ENCODE data around the gene KLHDC8A. TPM values are rescaled to one million over a fixed set of nuclear protein-coding genes. Genes with fewer than 3 reads are reported as not detected.

Gene KLHDC8A
- total and polyA plus RNA-seq, 9 of the 15 experiments (the other 6 are each of a cell fraction or from before 2014, with no cell fraction given), result 0.01 to 0.54 (median 0.04) TPM; not detected in 6

GRCh38 chr1:205325334-205325884 is 31.3 kb downstream of the KLHDC8A start (continued):
- TF ChIP-seq NR3C1 (CRISPR knock-in tag; IDR thresholded peaks at IDR 0.05) (no peak), EP400 (IDR thresholded peaks at IDR 0.05) (no peak), CHD1 (IDR thresholded peaks at IDR 0.05; ENCODE audit: low read length) (no peak), CEBPB (tag; IDR thresholded peaks at IDR 0.05) (peak; percentile 7; the same call in 1 of the 2 replicates), CGGBP1 (CRISPR knock-in tag; IDR thresholded peaks at IDR 0.05) (no peak), PYGO2 (tag; IDR thresholded peaks at IDR 0.05) (no peak)
- TF ChIP-seq, protein P1, sequence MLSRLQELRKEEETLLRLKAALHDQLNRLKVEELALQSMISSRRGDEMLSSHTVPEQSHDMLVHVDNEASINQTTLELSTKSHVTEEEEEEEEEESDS (CRISPR knock-in tag; IDR thresholded peaks at IDR 0.05), result no peak
- TF ChIP-seq, protein P2, sequence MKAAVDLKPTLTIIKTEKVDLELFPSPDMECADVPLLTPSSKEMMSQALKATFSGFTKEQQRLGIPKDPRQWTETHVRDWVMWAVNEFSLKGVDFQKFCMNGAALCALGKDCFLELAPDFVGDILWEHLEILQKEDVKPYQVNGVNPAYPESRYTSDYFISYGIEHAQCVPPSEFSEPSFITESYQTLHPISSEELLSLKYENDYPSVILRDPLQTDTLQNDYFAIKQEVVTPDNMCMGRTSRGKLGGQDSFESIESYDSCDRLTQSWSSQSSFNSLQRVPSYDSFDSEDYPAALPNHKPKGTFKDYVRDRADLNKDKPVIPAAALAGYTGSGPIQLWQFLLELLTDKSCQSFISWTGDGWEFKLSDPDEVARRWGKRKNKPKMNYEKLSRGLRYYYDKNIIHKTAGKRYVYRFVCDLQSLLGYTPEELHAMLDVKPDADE (conservative IDR thresholded peaks at IDR 0.05; ENCODE audit: control insufficient read depth, low read depth, low read length), result no peak

DNA sequence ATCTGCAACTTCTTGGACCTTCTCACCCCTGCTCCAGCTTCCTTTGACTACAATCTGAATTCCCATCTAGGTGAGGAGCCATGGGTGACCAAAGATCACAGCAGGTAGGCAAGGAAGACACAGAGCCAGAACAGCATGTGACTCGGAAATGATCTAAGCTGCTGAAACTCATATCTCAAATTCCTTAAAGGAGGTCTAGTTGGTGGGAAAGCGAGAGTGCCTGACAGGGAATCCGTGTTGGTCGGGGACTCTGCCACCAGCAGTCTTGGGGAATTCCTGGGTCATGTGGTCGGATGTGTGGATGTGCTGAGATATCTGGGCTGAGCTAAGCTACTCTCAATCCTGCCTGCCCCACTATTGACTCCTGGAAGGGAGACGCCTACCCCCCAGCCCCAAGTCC is 31.9 kb downstream of the KLHDC8A start:
- WGBS (ENCODE audit: insufficient coverage, low coverage, missing lambda C conversion rate), result 3% methylated on average over 6 of the region's 6 CpGs
- Histone ChIP-seq H3K4me3 (no peak overlapping the region), H2AFZ (ENCODE audit: low read depth, low read length) (no peak overlapping the region), H3K4me2 (ENCODE audit: insufficient read depth, low read length) (no peak overlapping the region), H3K9ac (ENCODE audit: insufficient read depth in 1 of 2, low read depth in 2 of 2, low read length in 2 of 2) (peak overlapping the region in 1 of 2 experiments; percentile 5; a peak in 1 of 4 replicates), H3K9me3 (replicated peaks; ENCODE audit: control insufficient read depth, insufficient read depth, low read depth, low read length) (no peaks in the 10 kb centered on the region), H3K27me3 (ENCODE audit: control insufficient read depth in 2 of 2, insufficient read depth in 2 of 2, low read length in 2 of 2) (peaks cover 43 to 83% of the 10 kb centered on the region in 2 experiments), H4K20me1 (replicated peaks; ENCODE audit: control insufficient read depth, insufficient read depth, low read length) (peaks cover 19% of the 10 kb centered on the region), H3K9me1 (ENCODE audit: control insufficient read depth, insufficient read depth, low read length) (no peaks in the 10 kb centered on the region), H3K4me1 (replicated peaks in 1 of 2; ENCODE audit: control insufficient read depth in 2 of 2, insufficient read depth in 2 of 2, low read length in 2 of 2) (peaks cover 3 to 13% of the 10 kb centered on the region in 2 experiments; a peak in 4 of 5 replicates), H3K36me3 (ENCODE audit: control insufficient read depth, insufficient read depth, low read length) (no peaks in the 10 kb centered on the region), H3K79me2 (ENCODE audit: control insufficient read depth, insufficient read depth, low read length) (no peaks in the 10 kb centered on the region), H3K27ac (ENCODE audit: extremely low read depth, low read depth, low read length) (no peak overlapping the region)
- POLR2A ChIA-PET, result interaction anchor here (0.7 to 2.2 kb wide), 3 partner anchors 9 to 51 kb away, joined by 4 to 15 read pairs (median 5); no protein-coding TSS in a partner anchor
- in situ Hi-C loops (cut with MboI) (loop anchor here (5.0 kb wide), 1 partner anchor 47 kb away; no protein-coding TSS in a partner anchor), intact Hi-C loops (cut with micrococcal nuclease) (loop anchor here (1.0 to 5.0 kb wide), 3 partner anchors 51 to 347 kb away; no protein-coding TSS in a partner anchor)
- BruUV-seq (replicated peaks), result no TSS peak
- FAIRE-seq (no peak), DNase-seq (ENCODE audit: extremely low read depth in 1 of 4, low spot score in 3 of 4) (no peak), ATAC-seq (no peak)
- CTCF ChIA-PET (ENCODE audit: low intra/inter-chr PET ratio), result interaction anchor here (0.6 to 8.5 kb wide), 4 partner anchors 51 to 350 kb away, joined by 4 to 144 read pairs (median 4); no protein-coding TSS in a partner anchor
- TF ChIP-seq, protein P3, sequence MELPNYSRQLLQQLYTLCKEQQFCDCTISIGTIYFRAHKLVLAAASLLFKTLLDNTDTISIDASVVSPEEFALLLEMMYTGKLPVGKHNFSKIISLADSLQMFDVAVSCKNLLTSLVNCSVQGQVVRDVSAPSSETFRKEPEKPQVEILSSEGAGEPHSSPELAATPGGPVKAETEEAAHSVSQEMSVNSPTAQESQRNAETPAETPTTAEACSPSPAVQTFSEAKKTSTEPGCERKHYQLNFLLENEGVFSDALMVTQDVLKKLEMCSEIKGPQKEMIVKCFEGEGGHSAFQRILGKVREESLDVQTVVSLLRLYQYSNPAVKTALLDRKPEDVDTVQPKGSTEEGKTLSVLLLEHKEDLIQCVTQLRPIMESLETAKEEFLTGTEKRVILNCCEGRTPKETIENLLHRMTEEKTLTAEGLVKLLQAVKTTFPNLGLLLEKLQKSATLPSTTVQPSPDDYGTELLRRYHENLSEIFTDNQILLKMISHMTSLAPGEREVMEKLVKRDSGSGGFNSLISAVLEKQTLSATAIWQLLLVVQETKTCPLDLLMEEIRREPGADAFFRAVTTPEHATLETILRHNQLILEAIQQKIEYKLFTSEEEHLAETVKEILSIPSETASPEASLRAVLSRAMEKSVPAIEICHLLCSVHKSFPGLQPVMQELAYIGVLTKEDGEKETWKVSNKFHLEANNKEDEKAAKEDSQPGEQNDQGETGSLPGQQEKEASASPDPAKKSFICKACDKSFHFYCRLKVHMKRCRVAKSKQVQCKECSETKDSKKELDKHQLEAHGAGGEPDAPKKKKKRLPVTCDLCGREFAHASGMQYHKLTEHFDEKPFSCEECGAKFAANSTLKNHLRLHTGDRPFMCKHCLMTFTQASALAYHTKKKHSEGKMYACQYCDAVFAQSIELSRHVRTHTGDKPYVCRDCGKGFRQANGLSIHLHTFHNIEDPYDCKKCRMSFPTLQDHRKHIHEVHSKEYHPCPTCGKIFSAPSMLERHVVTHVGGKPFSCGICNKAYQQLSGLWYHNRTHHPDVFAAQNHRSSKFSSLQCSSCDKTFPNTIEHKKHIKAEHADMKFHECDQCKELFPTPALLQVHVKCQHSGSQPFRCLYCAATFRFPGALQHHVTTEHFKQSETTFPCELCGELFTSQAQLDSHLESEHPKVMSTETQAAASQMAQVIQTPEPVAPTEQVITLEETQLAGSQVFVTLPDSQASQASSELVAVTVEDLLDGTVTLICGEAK (IDR thresholded peaks at IDR 0.05), result no peak
- TF ChIP-seq, protein P3 (CRISPR knock-in tag; IDR thresholded peaks at IDR 0.05), result peak; percentile 19; the same call in 1 of the 2 replicates
